ENCODE results near the gene CALHM1. TPM values are rescaled to one million over a fixed set of nuclear protein-coding genes. Genes with fewer than 3 reads are reported as not detected.

Gene CALHM1
- total RNA-seq, 4 donors from 2014 or later = not detected

DNA sequence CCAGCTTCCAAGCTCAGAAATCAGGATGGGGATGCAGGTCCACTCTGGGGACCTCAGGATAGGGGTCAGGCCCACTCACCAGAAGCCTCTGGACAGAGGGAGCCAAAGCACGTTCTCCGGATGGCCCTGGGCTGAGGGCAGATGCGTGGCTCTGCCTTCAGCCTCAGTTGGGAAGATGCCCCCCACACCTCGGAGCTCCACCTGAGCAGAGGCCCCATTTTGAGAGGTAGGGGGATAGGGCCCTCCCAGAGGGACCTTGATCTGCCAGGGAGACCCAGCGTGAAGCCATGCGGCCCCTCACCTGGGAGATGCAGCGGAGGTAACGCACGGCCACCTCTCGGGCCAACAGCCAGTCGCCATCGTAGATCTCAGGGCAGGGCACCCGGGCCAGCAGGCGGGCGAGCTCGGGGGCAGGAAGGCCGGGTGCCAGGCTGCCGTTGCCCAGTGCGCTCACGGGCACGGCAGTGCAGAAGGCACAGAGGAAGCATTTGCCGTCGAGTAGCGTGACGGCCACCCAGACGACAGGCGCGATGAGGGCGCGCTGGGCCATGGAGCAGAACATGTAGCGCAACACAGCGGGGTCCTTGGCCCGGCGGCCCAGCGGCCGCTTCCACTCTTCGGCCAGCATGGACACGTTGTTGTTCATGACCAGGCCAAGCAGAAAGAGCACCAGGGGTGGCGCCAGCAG is 660 bp downstream of the CALHM1 start:
- TF ChIP-seq POLR2A (IDR thresholded peaks at IDR 0.05) = no peak
- TF ChIP-seq, protein P1, sequence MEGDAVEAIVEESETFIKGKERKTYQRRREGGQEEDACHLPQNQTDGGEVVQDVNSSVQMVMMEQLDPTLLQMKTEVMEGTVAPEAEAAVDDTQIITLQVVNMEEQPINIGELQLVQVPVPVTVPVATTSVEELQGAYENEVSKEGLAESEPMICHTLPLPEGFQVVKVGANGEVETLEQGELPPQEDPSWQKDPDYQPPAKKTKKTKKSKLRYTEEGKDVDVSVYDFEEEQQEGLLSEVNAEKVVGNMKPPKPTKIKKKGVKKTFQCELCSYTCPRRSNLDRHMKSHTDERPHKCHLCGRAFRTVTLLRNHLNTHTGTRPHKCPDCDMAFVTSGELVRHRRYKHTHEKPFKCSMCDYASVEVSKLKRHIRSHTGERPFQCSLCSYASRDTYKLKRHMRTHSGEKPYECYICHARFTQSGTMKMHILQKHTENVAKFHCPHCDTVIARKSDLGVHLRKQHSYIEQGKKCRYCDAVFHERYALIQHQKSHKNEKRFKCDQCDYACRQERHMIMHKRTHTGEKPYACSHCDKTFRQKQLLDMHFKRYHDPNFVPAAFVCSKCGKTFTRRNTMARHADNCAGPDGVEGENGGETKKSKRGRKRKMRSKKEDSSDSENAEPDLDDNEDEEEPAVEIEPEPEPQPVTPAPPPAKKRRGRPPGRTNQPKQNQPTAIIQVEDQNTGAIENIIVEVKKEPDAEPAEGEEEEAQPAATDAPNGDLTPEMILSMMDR (IDR thresholded peaks at IDR 0.05 in 4 of 5, conservative IDR thresholded peaks at IDR 0.05 in 1 of 5) = no peak
- Histone ChIP-seq H3K27me3 (no peaks in the 10 kb centered on the region), H3K9me3 (no peaks in the 10 kb centered on the region), H3K4me1 (no peaks in the 10 kb centered on the region), H3K4me3 (no peak overlapping the region), H3K36me3 (no peaks in the 10 kb centered on the region), H3K27ac (no peak overlapping the region)
- intact Hi-C loops (cut with DNase I; ENCODE audit: low total_unique reads) = no loop called here
- DNase-seq (no peak), ATAC-seq (no peak)
- in situ Hi-C loops (cut with MboI; ENCODE audit: low sequenced_read_pairs in 4 of 4) = no loop called here

DNA sequence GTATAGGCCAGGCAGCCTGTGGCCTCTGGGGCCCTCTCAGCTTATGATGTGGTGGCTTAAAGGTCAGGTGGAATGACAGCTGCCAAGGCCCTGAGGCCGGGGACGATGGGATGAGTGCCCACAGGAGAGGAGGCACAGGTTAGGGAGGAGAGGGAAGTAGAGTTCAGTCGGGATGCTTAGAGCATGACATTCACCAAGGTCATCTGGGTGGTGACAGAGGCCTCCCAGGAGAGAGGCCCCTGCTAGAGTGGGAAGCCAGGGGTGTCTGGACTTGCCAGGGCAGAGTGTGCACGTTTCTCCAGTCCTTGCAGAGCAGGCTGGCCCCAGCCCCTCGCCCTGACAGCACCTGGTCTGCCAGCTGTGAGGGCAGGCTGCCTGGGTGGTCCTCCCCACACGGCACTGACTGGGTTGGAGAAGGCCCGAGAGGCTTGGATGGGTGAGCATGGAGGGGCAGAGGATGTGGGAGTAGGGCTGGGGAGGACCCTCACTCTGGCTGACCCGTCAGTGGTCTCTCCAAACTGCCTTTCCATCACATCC is 1.5 kb downstream of the CALHM1 start:
- TF ChIP-seq POLR2A (IDR thresholded peaks at IDR 0.05) = no peak
- TF ChIP-seq, protein P1 (IDR thresholded peaks at IDR 0.05 in 4 of 5, conservative IDR thresholded peaks at IDR 0.05 in 1 of 5) = no peak
- Histone ChIP-seq H3K4me1 (no peaks in the 10 kb centered on the region), H3K27me3 (peaks cover 0 to 2% (median 0%) of the 10 kb centered on the region in 3 donors), H3K4me3 (no peak overlapping the region), H3K27ac (no peak overlapping the region), H3K9me3 (no peaks in the 10 kb centered on the region), H3K36me3 (no peaks in the 10 kb centered on the region)
- no peak for DNase-seq
- in situ Hi-C loops (cut with MboI; ENCODE audit: low sequenced_read_pairs in 4 of 4) = no loop called here
- intact Hi-C loops (cut with DNase I; ENCODE audit: low total_unique reads) = no loop called here
- no peak for ATAC-seq

DNA sequence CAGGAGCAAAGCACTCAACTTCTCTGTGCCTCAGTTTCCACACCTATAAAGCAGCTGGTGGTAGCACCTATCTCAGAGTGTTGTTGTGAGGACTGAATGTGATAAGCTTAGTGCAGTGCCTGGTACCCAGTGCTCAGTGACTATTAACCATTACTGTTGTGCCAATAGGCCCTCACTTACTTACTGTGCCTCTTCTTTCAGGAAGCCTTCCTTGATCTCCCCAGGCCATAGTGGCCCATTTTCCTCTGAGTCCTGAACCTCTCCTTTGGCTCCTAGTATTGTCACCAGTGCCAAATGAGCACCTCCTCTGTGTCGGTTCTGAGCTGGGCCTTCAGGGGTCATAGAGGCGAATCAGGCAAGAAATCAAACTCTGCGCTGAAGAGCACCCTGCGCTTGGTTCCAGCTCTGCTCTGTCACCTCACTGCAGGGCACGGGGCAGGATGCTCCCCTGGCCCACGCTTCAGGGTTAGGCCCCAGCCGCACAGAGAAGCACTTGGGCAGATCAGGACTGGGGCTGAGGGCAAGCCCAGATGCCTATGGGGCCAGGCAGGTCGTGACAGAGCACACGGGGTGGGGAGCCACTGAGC is 2.5 kb downstream of the CALHM1 start:
- DNase-seq = no peak
- Histone ChIP-seq H3K4me1 (no peaks in the 10 kb centered on the region), H3K27me3 (peaks cover 0 to 9% (median 0%) of the 10 kb centered on the region in 3 donors), H3K27ac (no peak overlapping the region), H3K36me3 (no peaks in the 10 kb centered on the region), H3K4me3 (no peak overlapping the region), H3K9me3 (no peaks in the 10 kb centered on the region)
- in situ Hi-C loops (cut with MboI; ENCODE audit: low sequenced_read_pairs in 4 of 4) = no loop called here
- TF ChIP-seq, protein P1 (IDR thresholded peaks at IDR 0.05 in 4 of 5, conservative IDR thresholded peaks at IDR 0.05 in 1 of 5) = no peak
- no peak for ATAC-seq
- intact Hi-C loops (cut with DNase I; ENCODE audit: low total_unique reads) = no loop called here

DNA sequence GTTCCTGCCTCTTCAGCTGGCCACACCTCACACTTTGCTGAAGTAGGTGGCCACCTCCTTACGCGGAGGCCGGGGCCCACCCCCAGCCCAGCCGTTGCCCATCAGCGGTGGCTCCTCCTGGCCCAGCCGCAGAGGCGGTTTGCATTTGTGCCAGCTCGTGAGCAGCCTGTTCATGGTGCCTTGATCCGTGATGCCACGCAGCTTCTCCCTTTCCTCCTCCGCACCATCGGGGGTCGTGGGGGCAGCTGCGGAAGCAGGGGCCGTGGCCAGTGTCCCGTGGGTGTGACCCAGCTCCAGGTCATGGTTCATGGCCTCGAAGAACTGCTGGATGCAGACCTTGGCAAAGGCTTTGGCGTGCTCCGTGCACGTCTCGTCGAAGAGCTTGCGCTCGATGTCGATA is 3.5 kb downstream of the CALHM1 start:
- intact Hi-C loops (cut with DNase I; ENCODE audit: low total_unique reads) (no loop called here), in situ Hi-C loops (cut with MboI; ENCODE audit: low sequenced_read_pairs in 4 of 4) (no loop called here)
- Histone ChIP-seq H3K4me1 (no peaks in the 10 kb centered on the region), H3K4me3 (no peak overlapping the region), H3K27me3 (peaks cover 0 to 9% (median 0%) of the 10 kb centered on the region in 3 donors), H3K36me3 (no peaks in the 10 kb centered on the region), H3K9me3 (no peaks in the 10 kb centered on the region), H3K27ac (no peak overlapping the region)
- TF ChIP-seq, protein P1 (IDR thresholded peaks at IDR 0.05 in 4 of 5, conservative IDR thresholded peaks at IDR 0.05 in 1 of 5) = no peak
- TF ChIP-seq POLR2A (IDR thresholded peaks at IDR 0.05) = no peak
- DNase-seq = no peak
- no peak for ATAC-seq

All from gastrocnemius medialis (tissue), 4 donors.